LHCN-M2 (cell line): ENCODE data around the gene ETV5. TPM values are rescaled to one million over a fixed set of nuclear protein-coding genes. Genes with fewer than 3 reads are reported as not detected.

ENCODE experiments used
- DNase-seq: peaks from one replicate; pipeline ENCODE4 v3.0.0-alpha.2; 2012; ENCODE audit warnings: low read depth
- total RNA-seq: library from RNA; depleted of rRNA; stranded (reverse); fragments of >200 nt; gene quantifications from 2 replicates; pipeline ENCODE4 v1.2.3, GENCODE V29; 2014

ETV5 gene
- total RNA-seq, 1 experiment from 2014 or later: 57.0 TPM

- DNase-seq: no peak
These were observed 14.1 kb upstream of the ETV5 start for GRCh38 chr3:186123012-186123411.

GRCh38 chr3:186121968-186122367 is 13.1 kb upstream of the ETV5 start:
- DNase-seq: peak; percentile 39

- DNase-seq: no peak
These were observed 12.4 kb upstream of the ETV5 start for GRCh38 chr3:186121278-186121677.

- no peak for DNase-seq
These were observed 10.6 kb upstream of the ETV5 start for GRCh38 chr3:186119499-186119898.

GRCh38 chr3:186118692-186119091 is 9.8 kb upstream of the ETV5 start:
- no peak for DNase-seq

GRCh38 chr3:186117521-186118134 is 8.7 kb upstream of the ETV5 start:
- no peak for DNase-seq

- DNase-seq: no peak
These were observed 6.5 kb upstream of the ETV5 start for GRCh38 chr3:186115239-186115996.

- DNase-seq: no peak
These were observed 2.4 kb upstream of the ETV5 start for GRCh38 chr3:186110975-186111974.

GRCh38 chr3:186109897-186110803 is 1.3 kb upstream of the ETV5 start:
- DNase-seq: peak; percentile 52

- DNase-seq: peak; percentile 72
These were observed 566 bp downstream of the ETV5 start for GRCh38 chr3:186108106-186108940.

GRCh38 chr3:186107215-186108105 is 1.4 kb downstream of the ETV5 start:
- peak; percentile 57 for DNase-seq

GRCh38 chr3:186105543-186105942 is 3.3 kb downstream of the ETV5 start:
- no peak for DNase-seq

GRCh38 chr3:186102687-186103086 is 6.2 kb downstream of the ETV5 start:
- no peak for DNase-seq

- no peak for DNase-seq
These were observed 8.5 kb downstream of the ETV5 start for GRCh38 chr3:186100398-186100797.

GRCh38 chr3:186099178-186099577 is 9.7 kb downstream of the ETV5 start:
- DNase-seq: peak; percentile 73

GRCh38 chr3:186098740-186099139 is 10.1 kb downstream of the ETV5 start:
- DNase-seq: no peak

GRCh38 chr3:186097663-186098451 is 11.0 kb downstream of the ETV5 start:
- peak; percentile 76 for DNase-seq

- no peak for DNase-seq
These were observed 11.6 kb downstream of the ETV5 start for GRCh38 chr3:186097317-186097662.
